ENCODE results near the gene MVB12B.

GRCh38 chr9:126524353-126525077 lies 197.9 kb downstream of the MVB12B start:
- TF ChIP-seq CTCF (conservative IDR thresholded peaks at IDR 0.05; ENCODE audit: low read depth, low read length) = no peak
- TF ChIP-seq RAD21 (IDR thresholded peaks at IDR 0.05; ENCODE audit: low read length) = no peak
- no peak for TF ChIP-seq RCOR1 (IDR thresholded peaks at IDR 0.05; ENCODE audit: insufficient replicate concordance, low read length)
- no peak for TF ChIP-seq POLR2A (IDR thresholded peaks at IDR 0.05; ENCODE audit: low read depth, low read length)
